ENCODE results near the gene OR1F1. TPM values are rescaled to one million over a fixed set of nuclear protein-coding genes. Genes with fewer than 3 reads are reported as not detected.

Gene OR1F1
- total and polyA plus RNA-seq, 2 of the 8 experiments (the other 6 are each of a cell fraction or from before 2014, with no cell fraction given) = 0.52 to 1.2 TPM

DNA sequence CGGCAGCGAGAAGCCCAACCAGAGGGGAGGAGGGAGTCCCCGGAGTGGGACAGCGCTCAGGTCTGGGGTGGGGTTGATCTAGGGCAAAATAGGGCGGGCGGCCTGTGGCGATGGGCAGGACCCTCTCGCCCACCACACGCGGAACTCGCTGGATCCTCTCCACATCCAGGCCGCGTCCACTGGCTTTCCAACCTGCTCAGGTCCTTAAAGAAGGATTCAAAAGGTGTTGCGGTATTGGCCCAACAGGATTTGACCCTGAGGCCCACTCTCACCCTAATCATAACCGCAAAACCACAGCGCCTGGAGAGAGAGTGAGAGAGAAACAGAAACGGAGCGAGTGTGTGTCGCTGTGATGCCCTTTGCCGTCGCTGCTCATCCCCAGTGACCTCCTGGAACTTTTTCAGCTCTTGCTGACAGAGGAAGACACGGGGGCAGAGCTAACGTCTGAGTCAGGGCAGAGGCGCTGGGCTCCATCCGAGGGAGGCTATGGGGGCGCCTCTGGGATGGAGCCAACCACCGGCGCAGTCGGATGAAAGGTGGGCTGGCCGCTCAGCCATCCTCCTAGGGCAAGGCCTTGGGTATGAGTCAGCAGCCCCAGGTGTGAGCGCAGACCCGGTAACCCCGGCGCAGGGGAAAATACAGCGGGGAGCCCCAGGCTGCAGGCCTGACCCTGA, 16.7 kb upstream of the OR1F1 start:
- H2BK120ac ChIP-seq (replicated peaks; ENCODE audit: low read depth, low read length) = no peak overlapping the region
- H2BK20ac ChIP-seq (ENCODE audit: low read length) = peak overlapping the region; percentile 80; the same call in 1 of the 2 replicates
- H3K56ac ChIP-seq (replicated peaks; ENCODE audit: insufficient read length, low read depth, low read length) = no peak overlapping the region
- peak overlapping the region; percentile 85 to 98 for H3K4me2 ChIP-seq (ENCODE audit: insufficient read depth in 1 of 2, low read depth in 2 of 2, low read length in 2 of 2)
- no peak overlapping the region for H3K23ac ChIP-seq (ENCODE audit: insufficient read length)
- 0 out of 2 replicates have a peak overlapping the region, but pooled peaks have one; percentile 60 for H2BK12ac ChIP-seq (ENCODE audit: low read depth, low read length)
- no peaks in the 10 kb centered on the region for H4K20me1 ChIP-seq (replicated peaks in 1 of 2; ENCODE audit: control insufficient read depth in 1 of 2, insufficient read depth in 2 of 2, low read length in 2 of 2)
- no peaks in the 10 kb centered on the region for H3K79me2 ChIP-seq (ENCODE audit: control insufficient read depth in 1 of 2, insufficient read depth in 2 of 2, low read length in 2 of 2)
- peak overlapping the region; percentile 52; the same call in 1 of the 2 replicates for H2BK5ac ChIP-seq (ENCODE audit: low read depth, low read length)
- FAIRE-seq = no peak
- H3K36me3 ChIP-seq (ENCODE audit: control insufficient read depth in 2 of 4, insufficient read depth in 4 of 4, low read length in 3 of 4) = no peaks in the 10 kb centered on the region
- H4K91ac ChIP-seq (replicated peaks; ENCODE audit: insufficient read length, low read length) = peak overlapping the region; percentile 44
- H3K14ac ChIP-seq (ENCODE audit: insufficient read length) = no peak overlapping the region
- H4K5ac ChIP-seq (ENCODE audit: insufficient read length, low read depth, low read length) = no peak overlapping the region
- TF ChIP-seq, protein P1, sequence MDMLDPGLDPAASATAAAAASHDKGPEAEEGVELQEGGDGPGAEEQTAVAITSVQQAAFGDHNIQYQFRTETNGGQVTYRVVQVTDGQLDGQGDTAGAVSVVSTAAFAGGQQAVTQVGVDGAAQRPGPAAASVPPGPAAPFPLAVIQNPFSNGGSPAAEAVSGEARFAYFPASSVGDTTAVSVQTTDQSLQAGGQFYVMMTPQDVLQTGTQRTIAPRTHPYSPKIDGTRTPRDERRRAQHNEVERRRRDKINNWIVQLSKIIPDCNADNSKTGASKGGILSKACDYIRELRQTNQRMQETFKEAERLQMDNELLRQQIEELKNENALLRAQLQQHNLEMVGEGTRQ (IDR thresholded peaks at IDR 0.05; ENCODE audit: low read length) = no peak
- TF ChIP-seq POLR2AphosphoS5 (IDR thresholded peaks at IDR 0.05; ENCODE audit: low read depth, low read length) = no peak
- TF ChIP-seq MAFK (IDR thresholded peaks at IDR 0.05; ENCODE audit: low read depth, low read length) = no peak
- no peak for TF ChIP-seq EGR1 (IDR thresholded peaks at IDR 0.05; ENCODE audit: borderline replicate concordance, low read depth, low read length)
- TF ChIP-seq KDM4A (IDR thresholded peaks at IDR 0.05; ENCODE audit: low read depth, low read length, severe bottlenecking) = peak; percentile 48
- peak; percentile 49; the same call in 1 of the 2 replicates for TF ChIP-seq SUZ12 (IDR thresholded peaks at IDR 0.05; ENCODE audit: low read length)
- peak; percentile 6; the same call in 1 of the 2 replicates for TF ChIP-seq JUND (IDR thresholded peaks at IDR 0.05; ENCODE audit: low read length)
- no peak for TF ChIP-seq TBP (IDR thresholded peaks at IDR 0.05; ENCODE audit: low read depth, low read length)
- TF ChIP-seq TAF7 (optimal IDR thresholded peaks at IDR 0.05; ENCODE audit: borderline replicate concordance, low read depth, low read length) = no peak
- no peak for TF ChIP-seq ASH2L (IDR thresholded peaks at IDR 0.05; ENCODE audit: low read length)
- no peak overlapping the region for H3K4ac ChIP-seq (replicated peaks; ENCODE audit: insufficient read length, low read depth, low read length)
- H3K79me1 ChIP-seq (ENCODE audit: low read depth, low read length) = no peaks in the 10 kb centered on the region
- H2AFZ ChIP-seq (ENCODE audit: low read length) = peak overlapping the region; percentile 47; the same call in 1 of the 2 replicates
- no peak overlapping the region for H2AK5ac ChIP-seq (ENCODE audit: low read depth, low read length)
- peak overlapping the region; percentile 87 for H3K18ac ChIP-seq (ENCODE audit: extremely low read depth, low read length)
- H4K8ac ChIP-seq (ENCODE audit: extremely low read depth, insufficient read depth, low read length) = peak overlapping the region; percentile 90; the same call in 1 of the 2 replicates
- H3K27me3 ChIP-seq (replicated peaks in 1 of 4; ENCODE audit: control insufficient read depth in 3 of 4, extremely low read depth in 1 of 4, insufficient read depth in 3 of 4, low read length in 3 of 4) = peaks cover 0 to 25% (median 16%) of the 10 kb centered on the region in 4 experiments; a peak in 5 of 7 replicates
- ChIA-PET POLR2A (ENCODE audit: partially characterized antibody) (interaction anchor here (0.7 to 5.1 kb wide), 19 partner anchors 9 to 147 kb away, joined by 3 to 28 read pairs (median 5); partner anchors contain the start of genes OR1F1 and ZSCAN10), CTCF (ENCODE audit: partially characterized antibody) (interaction anchor here (0.8 to 5.6 kb wide), 15 partner anchors 8 to 295 kb away, joined by 3 to 36 read pairs (median 5); no protein-coding TSS in a partner anchor)
- no peaks in the 10 kb centered on the region for H3K9me3 ChIP-seq (ENCODE audit: insufficient read depth in 2 of 2, low read depth in 1 of 2, low read length in 1 of 2)
- peak overlapping the region; percentile 44 to 65 (median 56) for H3K4me3 ChIP-seq (ENCODE audit: extremely low read depth in 1 of 4, insufficient read depth in 2 of 4, low read depth in 3 of 4, low read length in 4 of 4)
- H3K23me2 ChIP-seq (ENCODE audit: low read depth, low read length) = peaks cover 26% of the 10 kb centered on the region; the same call in 1 of the 2 replicates
- peaks cover 0 to 10% (median 6%) of the 10 kb centered on the region in 4 experiments; a peak in 5 of 7 replicates for H3K4me1 ChIP-seq (replicated peaks in 1 of 4; ENCODE audit: control insufficient read depth in 3 of 4, insufficient read depth in 4 of 4, low read length in 3 of 4)
- H2BK15ac ChIP-seq (ENCODE audit: low read length) = 0 out of 2 replicates have a peak overlapping the region, but pooled peaks have one; percentile 61
- DNase-seq (ENCODE audit: low read depth in 1 of 2, low spot score in 2 of 2) = no peak
- H3K27ac ChIP-seq (ENCODE audit: low read depth, low read length) = no peak overlapping the region
- WGBS, 2 experiments (ENCODE audit: extremely low coverage in 1 of 2, insufficient coverage in 1 of 2, insufficient read length in 1 of 2, insufficient replicate concordance in 2 of 2, low coverage in 1 of 2, low lambda C conversion rate in 2 of 2, missing lambda C conversion rate in 1 of 2) = 5% methylated on average over 33 of the region's 35 CpGs; no CpG with 5 or more reads in 1 of the 2 experiments
- H3K9ac ChIP-seq (replicated peaks in 1 of 4; ENCODE audit: extremely low read depth in 1 of 4, low read depth in 3 of 4, low read length in 3 of 4) = peak overlapping the region in 3 of 4 experiments; percentile 6 to 46 (median 25); a peak in 5 of 7 replicates
